CD8-positive, alpha-beta memory T cell (primary cell): ENCODE data around the gene NDUFS1. TPM values are rescaled to one million over a fixed set of nuclear protein-coding genes. Genes with fewer than 3 reads are reported as not detected.
A peak's percentile ranks its signal among the peaks of the same experiment; 100 is the strongest.
"Not testable (repeated sequence)": the region's sequence is repeated elsewhere in the genome, so short reads cannot be mapped to it uniquely, and the experiment has no call there.

ENCODE experiments used
- CTCF ChIA-PET: fragments of 350-600 bp; sonication (Branson Sonifier 250); formaldehyde crosslinking; loops from one replicate; lab custom pipeline; 2021; ENCODE audit warnings: antibody characterized with exemption; lab: Charles Lee
- POLR2A ChIA-PET: fragments of 350-600 bp; sonication (Branson Sonifier 250); formaldehyde crosslinking; loops from one replicate; lab custom pipeline; 2021; ENCODE audit warnings: antibody characterized with exemption; lab: Charles Lee
- DNase-seq, 5 donors: peaks; one replicate each; pipeline versions ENCODE4 v3.0.0 to v3.0.0-alpha.2; 2020 to 2022; ENCODE audit warnings: mixed read lengths in 1 of 5
- H3K27ac ChIP-seq: one replicate; pipeline ENCODE4 v1.7.0; 2013; ENCODE audit warnings: low read depth, mild to moderate bottlenecking, low read length, moderate library complexity
- H3K27me3 ChIP-seq: 2 replicates; pipeline ENCODE4 v1.7.0; 2013; ENCODE audit warnings: low read length, mild to moderate bottlenecking; ENCODE audit not compliant: insufficient read depth, poor library complexity, severe bottlenecking
- H3K36me3 ChIP-seq: 2 replicates; pipeline ENCODE4 v1.7.0; 2013; ENCODE audit warnings: mild to moderate bottlenecking, low read length, moderate library complexity; ENCODE audit not compliant: insufficient read depth
- H3K4me1 ChIP-seq: 2 replicates; pipeline ENCODE4 v1.7.0; 2013; ENCODE audit warnings: mild to moderate bottlenecking, low read length, moderate library complexity; ENCODE audit not compliant: insufficient read depth
- H3K4me3 ChIP-seq: 2 replicates; pipeline ENCODE4 v1.7.0; 2013; ENCODE audit warnings: mild to moderate bottlenecking, low read length
- H3K9me3 ChIP-seq: 2 replicates; pipeline ENCODE4 v1.7.0; 2013; ENCODE audit warnings: mild to moderate bottlenecking, low read length
- H3K27ac Mint-ChIP-seq, 8 donors: one replicate each; pipeline ENCODE4 v1.8.0; 2020 to 2021; ENCODE audit warnings: mixed read lengths in 8 of 8, mild to moderate bottlenecking in 6 of 8, inconsistent platforms in 3 of 8, moderate library complexity in 3 of 8
- H3K27me3 Mint-ChIP-seq, 2 donors: one replicate each; pipeline ENCODE4 v1.8.0; 2020 to 2021; ENCODE audit warnings: mixed read lengths in 2 of 2, mild to moderate bottlenecking in 1 of 2, moderate library complexity in 1 of 2
- H3K36me3 Mint-ChIP-seq, 3 donors: one replicate each; pipeline ENCODE4 v1.8.0; 2020 to 2021; ENCODE audit warnings: mixed read lengths in 3 of 3, inconsistent platforms in 1 of 3, mild to moderate bottlenecking in 1 of 3
- H3K4me1 Mint-ChIP-seq, 3 donors: one replicate each; pipeline ENCODE4 v1.8.0; 2020 to 2021; ENCODE audit warnings: mixed read lengths in 3 of 3, inconsistent platforms in 1 of 3, mild to moderate bottlenecking in 1 of 3
- H3K4me3 Mint-ChIP-seq, 7 donors: one replicate each; pipeline ENCODE4 v1.8.0; 2020 to 2021; ENCODE audit warnings: mixed read lengths in 7 of 7, mild to moderate bottlenecking in 6 of 7, moderate library complexity in 4 of 7, inconsistent platforms in 2 of 7
- H3K9me3 Mint-ChIP-seq, 5 donors: one replicate each; pipeline ENCODE4 v1.8.0; 2020 to 2022; ENCODE audit warnings: mixed read lengths in 5 of 5, mild to moderate bottlenecking in 3 of 5, moderate library complexity in 2 of 5, inconsistent platforms in 1 of 5
- polyA plus RNA-seq: library from polyadenylated mRNA; unstranded; fragments of 300-500 nt; fragmentation: Illumina TruSeq; gene quantifications from one replicate; pipeline ENCODE4 v1.2.3, GENCODE V29; 2021
- total RNA-seq, 2 experiments: library from RNA; stranded (reverse); gene quantifications; one replicate each; pipeline ENCODE4 v1.2.3, GENCODE V29; 2021

The NDUFS1 gene
- total and polyA plus RNA-seq, 3 experiments from 2014 or later = 38.1 to 106 (median 102) TPM

- Mint-ChIP-seq H3K27me3 (peaks cover under 1 to 2% of the 10 kb centered on the region in 2 donors), H3K36me3 (no peaks in the 10 kb centered on the region), H3K9me3 (no peaks in the 10 kb centered on the region), H3K27ac (no peak overlapping the region), H3K4me3 (no peak overlapping the region), H3K4me1 (no peaks in the 10 kb centered on the region)
- Histone ChIP-seq H3K27ac (no peak overlapping the region), H3K4me1 (no peaks in the 10 kb centered on the region), H3K4me3 (no peak overlapping the region), H3K27me3 (no peaks in the 10 kb centered on the region), H3K36me3 (no peaks in the 10 kb centered on the region), H3K9me3 (no peaks in the 10 kb centered on the region)
- POLR2A ChIA-PET = no interaction called here
- CTCF ChIA-PET = no interaction called here
- DNase-seq = no peak
These were observed 16.9 kb upstream of the NDUFS1 start for GRCh38 chr2:206176121-206176520.

- Mint-ChIP-seq H3K4me1 (no peaks in the 10 kb centered on the region), H3K9me3 (no peaks in the 10 kb centered on the region), H3K36me3 (peaks cover 0 to 11% (median 4%) of the 10 kb centered on the region in 3 donors), H3K27me3 (peaks cover 0 to 2% of the 10 kb centered on the region in 2 donors), H3K4me3 (no peak overlapping the region), H3K27ac (no peak overlapping the region)
- Histone ChIP-seq H3K4me3 (no peak overlapping the region), H3K27ac (no peak overlapping the region), H3K27me3 (no peaks in the 10 kb centered on the region), H3K9me3 (no peaks in the 10 kb centered on the region), H3K36me3 (no peaks in the 10 kb centered on the region), H3K4me1 (no peaks in the 10 kb centered on the region)
- no peak for DNase-seq
- CTCF ChIA-PET = no interaction called here
- POLR2A ChIA-PET = no interaction called here
These were observed 13.9 kb upstream of the NDUFS1 start for GRCh38 chr2:206173147-206173546.

- H3K4me3 ChIP-seq, H3K9me3 ChIP-seq, H3K27me3 Mint-ChIP-seq, H3K36me3 ChIP-seq, CTCF ChIA-PET, H3K4me3 Mint-ChIP-seq, H3K27ac Mint-ChIP-seq, H3K9me3 Mint-ChIP-seq, DNase-seq, POLR2A ChIA-PET, H3K4me1 ChIP-seq, H3K4me1 Mint-ChIP-seq, H3K27ac ChIP-seq, H3K27me3 ChIP-seq: not testable (repeated sequence)
- peaks cover 6 to 11% (median 10%) of the 10 kb centered on the region in 3 donors for H3K36me3 Mint-ChIP-seq
These were observed 12.6 kb upstream of the NDUFS1 start for GRCh38 chr2:206171624-206172397.

GRCh38 chr2:206168230-206168629 lies 9.0 kb upstream of the NDUFS1 start:
- POLR2A ChIA-PET, H3K27me3 ChIP-seq, H3K4me3 ChIP-seq, H3K4me3 Mint-ChIP-seq, H3K9me3 ChIP-seq, H3K4me1 ChIP-seq, H3K27ac ChIP-seq, H3K27ac Mint-ChIP-seq, H3K9me3 Mint-ChIP-seq, DNase-seq, H3K36me3 ChIP-seq, H3K27me3 Mint-ChIP-seq, CTCF ChIA-PET: not testable (repeated sequence)
- peaks cover 4 to 10% (median 10%) of the 10 kb centered on the region in 3 donors for H3K4me1 Mint-ChIP-seq
- peaks cover 11 to 23% (median 14%) of the 10 kb centered on the region in 3 donors for H3K36me3 Mint-ChIP-seq

GRCh38 chr2:206164261-206164862 lies 5.1 kb upstream of the NDUFS1 start:
- H3K4me1 Mint-ChIP-seq = peaks cover 27 to 44% (median 41%) of the 10 kb centered on the region in 3 donors
- Histone ChIP-seq H3K4me3 (no peak overlapping the region), H3K9me3 (no peaks in the 10 kb centered on the region), H3K36me3 (peaks cover 17% of the 10 kb centered on the region), H3K4me1 (peaks cover 15% of the 10 kb centered on the region), H3K27ac (no peak overlapping the region), H3K27me3 (no peaks in the 10 kb centered on the region)
- H3K36me3 Mint-ChIP-seq = peaks cover 5 to 55% (median 27%) of the 10 kb centered on the region in 3 donors
- DNase-seq = peak in 3 of 5 donors; percentile 9 to 30 (median 16)
- H3K4me3 Mint-ChIP-seq = no peak overlapping the region
- no peaks in the 10 kb centered on the region for H3K27me3 Mint-ChIP-seq
- POLR2A ChIA-PET = no interaction called here
- CTCF ChIA-PET = interaction anchor here (2.2 kb wide), 1 partner anchor 110 kb away, joined by 5 read pairs; the partner anchor contains the start of gene ZDBF2
- H3K27ac Mint-ChIP-seq = peak overlapping the region in 2 of 8 donors; percentile 35 to 41
- H3K9me3 Mint-ChIP-seq = no peaks in the 10 kb centered on the region

GRCh38 chr2:206163251-206163880 lies 4.1 kb upstream of the NDUFS1 start:
- H3K36me3 Mint-ChIP-seq = peaks cover 4 to 63% (median 27%) of the 10 kb centered on the region in 3 donors
- CTCF ChIA-PET = interaction anchor here (2.2 kb wide), 1 partner anchor 111 kb away, joined by 5 read pairs; the partner anchor contains the start of gene ZDBF2
- H3K4me3 ChIP-seq = no peak overlapping the region

GRCh38 chr2:206162401-206162800 lies 3.2 kb upstream of the NDUFS1 start:
- H3K27ac ChIP-seq, POLR2A ChIA-PET, H3K27me3 Mint-ChIP-seq, H3K9me3 ChIP-seq, H3K27me3 ChIP-seq, DNase-seq, H3K9me3 Mint-ChIP-seq, H3K4me3 ChIP-seq: not testable (repeated sequence)
- Mint-ChIP-seq H3K4me1 (peaks cover 41 to 61% (median 55%) of the 10 kb centered on the region in 3 donors), H3K27ac (peak overlapping the region in 7 of 8 donors; percentile 38 to 66 (median 57)), H3K36me3 (peaks cover 4 to 61% (median 25%) of the 10 kb centered on the region in 3 donors), H3K4me3 (peak overlapping the region in 3 of 7 donors; percentile 20 to 92 (median 29))
- CTCF ChIA-PET = interaction anchor here (1.1 kb wide), 1 partner anchor 45 kb away, joined by 3 read pairs; no protein-coding TSS in a partner anchor
- Histone ChIP-seq H3K36me3 (peaks cover 17% of the 10 kb centered on the region), H3K4me1 (peaks cover 26% of the 10 kb centered on the region)

More at GRCh38 chr2:206163251-206163880, 4.1 kb upstream of the NDUFS1 start:
- no peak overlapping the region for H3K27ac ChIP-seq
- Mint-ChIP-seq H3K9me3 (no peaks in the 10 kb centered on the region), H3K4me1 (peaks cover 34 to 51% (median 46%) of the 10 kb centered on the region in 3 donors), H3K27ac (peak overlapping the region in 6 of 8 donors; percentile 29 to 70 (median 60)), H3K27me3 (no peaks in the 10 kb centered on the region), H3K4me3 (peak overlapping the region in 1 of 7 donors; percentile 45)
- H3K4me1 ChIP-seq = peaks cover 17% of the 10 kb centered on the region
- POLR2A ChIA-PET = no interaction called here
- DNase-seq = no peak
- no peaks in the 10 kb centered on the region for H3K9me3 ChIP-seq
- no peaks in the 10 kb centered on the region for H3K27me3 ChIP-seq
- peaks cover 17% of the 10 kb centered on the region for H3K36me3 ChIP-seq
